ENCODE measurements around the gene CRYZL1. TPM values are rescaled to one million over a fixed set of nuclear protein-coding genes. Genes with fewer than 3 reads are reported as not detected.
"Not testable (repeated sequence)": the region's sequence is repeated elsewhere in the genome, so short reads cannot be mapped to it uniquely, and the experiment has no call there.

CRYZL1 gene
- total RNA-seq, 1 donor from 2014 or later = 24.9 TPM

DNA sequence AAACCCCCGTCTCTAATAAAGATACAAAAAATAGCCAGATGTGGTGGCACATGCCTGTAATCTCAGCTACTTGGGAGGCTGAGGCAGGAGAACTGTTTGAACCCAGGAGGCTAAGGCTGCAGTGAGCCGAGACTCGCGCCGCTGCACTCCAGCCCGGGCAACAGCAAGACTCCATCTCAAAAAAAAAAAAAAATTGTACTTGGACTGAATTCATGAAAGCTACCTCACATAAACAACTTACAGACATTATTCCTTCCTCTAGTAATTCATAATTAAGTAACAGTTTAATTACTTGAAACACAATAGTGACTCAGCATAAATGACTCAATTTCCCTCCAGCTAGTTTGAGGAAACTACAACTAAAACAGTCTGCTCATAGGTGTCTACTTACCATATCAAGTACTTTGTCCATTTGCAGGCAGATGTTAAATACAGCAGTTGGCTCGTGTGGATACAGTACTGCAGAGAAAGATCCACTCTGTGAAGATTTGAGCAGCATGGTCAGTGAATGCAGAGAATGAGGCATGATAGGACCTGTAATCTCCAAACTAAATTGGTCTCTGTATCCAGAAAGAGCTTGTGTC is 62.5 kb downstream of the CRYZL1 start:
- H3K27me3 ChIP-seq (ENCODE audit: low read depth) = no peaks in the 10 kb centered on the region
- H3K27ac ChIP-seq (replicated peaks) = no peak overlapping the region
- TF ChIP-seq CTCF (IDR thresholded peaks at IDR 0.05; ENCODE audit: borderline replicate concordance) = no peak
- H3K4me3 ChIP-seq = no peak overlapping the region
- intact Hi-C loops (cut with micrococcal nuclease) = no loop called here
- no peak for DNase-seq
- peaks cover 12% of the 10 kb centered on the region for H3K4me1 ChIP-seq
- peaks cover 39% of the 10 kb centered on the region for H3K36me3 ChIP-seq
- no peaks in the 10 kb centered on the region for H3K9me3 ChIP-seq (replicated peaks)

DNA sequence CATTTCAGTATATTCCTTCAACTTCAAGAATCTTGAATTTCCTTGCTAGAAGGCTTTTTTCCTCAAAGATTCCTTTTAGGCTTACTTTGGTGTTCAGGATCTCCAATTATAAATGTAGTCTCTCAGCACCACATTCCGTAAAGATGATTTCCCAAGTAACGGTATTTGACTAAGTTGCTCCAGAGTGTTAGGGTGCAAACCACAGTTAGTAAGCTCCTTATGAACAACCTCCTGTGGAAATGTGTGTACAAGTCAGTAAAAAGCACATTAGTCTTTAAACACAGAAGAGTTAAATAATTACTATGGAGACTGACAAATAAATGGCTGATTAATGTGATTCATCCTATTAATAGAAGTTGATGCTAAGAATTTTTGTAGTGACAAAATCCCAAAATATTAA is 63.3 kb downstream of the CRYZL1 start:
- intact Hi-C loops (cut with micrococcal nuclease) = no loop called here
- Histone ChIP-seq H3K27me3 (ENCODE audit: low read depth) (no peaks in the 10 kb centered on the region), H3K36me3 (peaks cover 47% of the 10 kb centered on the region), H3K4me1 (peaks cover 12% of the 10 kb centered on the region), H3K4me3 (no peak overlapping the region), H3K9me3 (replicated peaks) (no peaks in the 10 kb centered on the region), H3K27ac (replicated peaks) (no peak overlapping the region)
- DNase-seq = no peak
- TF ChIP-seq CTCF (IDR thresholded peaks at IDR 0.05; ENCODE audit: borderline replicate concordance) = no peak

DNA sequence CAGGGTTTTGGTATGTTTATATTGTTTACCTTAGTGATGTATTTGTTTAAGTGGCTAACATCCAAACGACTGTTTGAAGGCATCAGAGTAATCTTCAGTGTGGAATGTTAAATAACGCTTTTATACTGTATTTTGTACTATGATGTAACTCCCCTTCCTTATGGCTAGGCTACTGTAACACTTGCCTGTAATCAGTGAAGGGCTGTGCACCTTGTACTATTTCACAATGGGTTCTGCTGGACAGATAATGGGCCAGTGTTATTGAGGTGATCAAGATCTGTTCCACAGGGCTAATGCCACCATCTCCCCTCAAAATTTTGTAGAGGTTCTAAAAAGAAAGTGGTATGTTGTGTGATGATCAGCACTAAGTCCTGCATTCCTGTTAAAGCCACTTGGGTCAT is 64.8 kb downstream of the CRYZL1 start:
- H3K4me3 ChIP-seq; DNase-seq; intact Hi-C loops (cut with micrococcal nuclease); H3K27ac ChIP-seq (replicated peaks); H3K9me3 ChIP-seq (replicated peaks); H3K27me3 ChIP-seq (ENCODE audit: low read depth): not testable (repeated sequence)
- H3K36me3 ChIP-seq = peaks cover 61% of the 10 kb centered on the region
- H3K4me1 ChIP-seq = peaks cover 24% of the 10 kb centered on the region

DNA sequence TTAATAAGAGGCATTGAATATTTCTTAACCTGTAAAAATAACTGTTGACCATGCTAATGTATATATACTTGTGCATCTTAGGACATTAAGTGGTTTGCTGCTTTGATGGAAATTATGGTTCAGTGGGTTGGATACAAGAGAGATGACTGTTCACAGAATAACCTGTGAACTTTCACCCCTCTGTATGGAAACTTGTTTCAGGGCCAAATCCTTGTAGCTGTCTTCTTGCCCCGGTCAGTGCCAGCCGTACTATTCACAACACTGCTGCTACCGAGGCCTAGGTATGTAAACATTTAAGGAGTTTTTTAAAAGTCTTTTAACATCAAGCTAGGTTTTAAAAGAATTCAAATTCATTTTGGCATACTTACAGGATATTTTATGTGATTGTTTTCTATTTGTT is 69.2 kb downstream of the CRYZL1 start:
- Histone ChIP-seq H3K4me1 (peaks cover 25% of the 10 kb centered on the region), H3K27me3 (ENCODE audit: low read depth) (no peaks in the 10 kb centered on the region), H3K9me3 (replicated peaks) (no peaks in the 10 kb centered on the region), H3K27ac (replicated peaks) (peak overlapping the region; percentile 3), H3K36me3 (peaks cover 96% of the 10 kb centered on the region), H3K4me3 (no peak overlapping the region)
- DNase-seq = no peak
- no peak for TF ChIP-seq CTCF (IDR thresholded peaks at IDR 0.05; ENCODE audit: borderline replicate concordance)
- intact Hi-C loops (cut with micrococcal nuclease) = no loop called here

- peaks cover 83% of the 10 kb centered on the region for H3K36me3 ChIP-seq
- H3K27me3 ChIP-seq (ENCODE audit: low read depth) = no peaks in the 10 kb centered on the region
- H3K27ac ChIP-seq (replicated peaks) = no peak overlapping the region
- DNase-seq = no peak
- intact Hi-C loops (cut with micrococcal nuclease) = no loop called here
- peaks cover 19% of the 10 kb centered on the region for H3K4me1 ChIP-seq
- no peaks in the 10 kb centered on the region for H3K9me3 ChIP-seq (replicated peaks)
- TF ChIP-seq CTCF (IDR thresholded peaks at IDR 0.05; ENCODE audit: borderline replicate concordance) = no peak
- no peak overlapping the region for H3K4me3 ChIP-seq
Observed at GRCh38 chr21:33569991-33570390, 71.5 kb downstream of the CRYZL1 start.

- no peak for DNase-seq
- Histone ChIP-seq H3K27ac (replicated peaks) (no peak overlapping the region), H3K4me1 (peaks cover 24% of the 10 kb centered on the region), H3K36me3 (peaks cover 79% of the 10 kb centered on the region), H3K4me3 (no peak overlapping the region), H3K27me3 (ENCODE audit: low read depth) (no peaks in the 10 kb centered on the region), H3K9me3 (replicated peaks) (no peaks in the 10 kb centered on the region)
- intact Hi-C loops (cut with micrococcal nuclease) = no loop called here
- TF ChIP-seq CTCF (IDR thresholded peaks at IDR 0.05; ENCODE audit: borderline replicate concordance) = no peak
Observed at GRCh38 chr21:33568448-33568847, 73.1 kb downstream of the CRYZL1 start.
